GM23248 (cell line): ENCODE data around the gene MEST. TPM values are rescaled to one million over a fixed set of nuclear protein-coding genes. Genes with fewer than 3 reads are reported as not detected.
"Not testable (repeated sequence)": the region's sequence is repeated elsewhere in the genome, so short reads cannot be mapped to it uniquely, and the experiment has no call there.

ENCODE experiments used
- DNase-seq: peaks from one replicate; pipeline ENCODE4 v3.0.0-alpha.2; 2015
- H2AFZ ChIP-seq: fragments of 200-600 bp; sonication (generic); 2 replicates; pipeline ENCODE4 v1.6.1; 2016; ENCODE audit warnings: antibody characterized with exemption
- H3F3A ChIP-seq: fragments of 200-600 bp; sonication (generic); 2 replicates; pipeline ENCODE4 v1.6.1; 2016; ENCODE audit warnings: mild to moderate bottlenecking, antibody characterized with exemption, mixed run types; ENCODE audit not compliant: insufficient read depth
- H3K27ac ChIP-seq: fragments of 200-600 bp; sonication (generic); 2 replicates; pipeline ENCODE4 v1.5.1; 2016; ENCODE audit warnings: mild to moderate bottlenecking
- H3K27me3 ChIP-seq: fragments of 200-600 bp; sonication (generic); replicated peaks from 2 replicates; pipeline ENCODE4 v1.6.1; 2016; ENCODE audit warnings: mild to moderate bottlenecking; ENCODE audit not compliant: insufficient read depth
- H3K36me3 ChIP-seq: fragments of 200-600 bp; sonication (generic); 2 replicates; pipeline ENCODE4 v1.6.1; 2016; ENCODE audit warnings: low read depth, mild to moderate bottlenecking
- H3K4me1 ChIP-seq: fragments of 200-600 bp; sonication (generic); 2 replicates; pipeline ENCODE4 v1.6.1; 2016; ENCODE audit warnings: mild to moderate bottlenecking; ENCODE audit not compliant: insufficient read depth
- H3K4me2 ChIP-seq: fragments of 200-600 bp; sonication (generic); one replicate; pipeline ENCODE4 v1.6.1; 2016; ENCODE audit warnings: mild to moderate bottlenecking; ENCODE audit not compliant: unreplicated experiment
- H3K4me3 ChIP-seq: fragments of 200-600 bp; sonication (generic); 2 replicates; pipeline ENCODE4 v1.5.1; 2016; ENCODE audit warnings: mild to moderate bottlenecking
- H3K79me2 ChIP-seq: fragments of 200-600 bp; sonication (generic); 2 replicates; pipeline ENCODE4 v1.6.1; 2016; ENCODE audit warnings: mild to moderate bottlenecking; ENCODE audit not compliant: insufficient read depth
- H3K9ac ChIP-seq: fragments of 200-600 bp; sonication (generic); 2 replicates; pipeline ENCODE4 v1.6.1; 2016; ENCODE audit warnings: mild to moderate bottlenecking
- H3K9me2 ChIP-seq: fragments of 200-600 bp; sonication (generic); 2 replicates; pipeline ENCODE4 v1.6.1; 2016; ENCODE audit warnings: mixed run types, mild to moderate bottlenecking, moderate library complexity; ENCODE audit not compliant: insufficient read depth
- H3K9me3 ChIP-seq: fragments of 200-600 bp; sonication (generic); one replicate; pipeline ENCODE4 v1.6.1; 2017; ENCODE audit warnings: low read depth
- H4K20me1 ChIP-seq: fragments of 200-600 bp; sonication (generic); 2 replicates; pipeline ENCODE4 v1.6.0; 2016; ENCODE audit not compliant: insufficient read depth
- EZH2 ChIP-seq: fragments of 200-600 bp; sonication (generic); IDR thresholded peaks from 2 replicates; pipeline ENCODE4 v1.6.1; 2018; ENCODE audit warnings: antibody characterized with exemption, mild to moderate bottlenecking; ENCODE audit not compliant: insufficient read depth, poor library complexity, severe bottlenecking
- EZH2phosphoT487 ChIP-seq: fragments of 200-600 bp; sonication (generic); IDR thresholded peaks from 2 replicates; pipeline ENCODE4 v1.6.1; 2018; ENCODE audit warnings: antibody characterized with exemption, moderate library complexity, mild to moderate bottlenecking, low read depth; ENCODE audit not compliant: insufficient read depth
- WGBS, 2 experiments: methylation state at CpG; one replicate each; pipeline ENCODE4 v1.1.6; 2015 to 2017; ENCODE audit warnings: low lambda C conversion rate in 2 of 2, low coverage in 1 of 2; ENCODE audit errors: missing lambda C conversion rate in 2 of 2; 5-methylcytosine and 5-hydroxymethylcytosine counted together
- in situ Hi-C: fragments of 300-500 bp; cut with MboI; formaldehyde crosslinking; loops from 2 replicates; pipeline ENCODE4 v1.15.0; 2020
- polyA plus RNA-seq: library from polyadenylated mRNA; unstranded; fragments of >200 nt; fragmentation: Nextera tagmentation; extraction: Ambion mirVana; gene quantifications from 2 replicates; pipeline ENCODE4 v1.2.1, GENCODE V29; 2016
- total RNA-seq: library from RNA; depleted of rRNA; stranded (reverse); fragments of >200 nt; shearing (Covaris generic); gene quantifications from 2 replicates; pipeline ENCODE4 v1.2.3, GENCODE V29; 2014

Gene MEST
- total and polyA plus RNA-seq, 2 experiments from 2014 or later: 8.5 to 12.6 TPM

- H3K36me3 ChIP-seq: no peaks in the 10 kb centered on the region
- no peak for DNase-seq
- no peaks in the 10 kb centered on the region for H4K20me1 ChIP-seq
- in situ Hi-C loops: no loop called here
- no peaks in the 10 kb centered on the region for H3K9me3 ChIP-seq
- no peak overlapping the region for H2AFZ ChIP-seq
- H3F3A ChIP-seq: no peaks in the 10 kb centered on the region
- H3K4me3 ChIP-seq: no peak overlapping the region
- H3K27me3 ChIP-seq: no peaks in the 10 kb centered on the region
- no peak overlapping the region for H3K4me2 ChIP-seq
- H3K9me2 ChIP-seq: no peaks in the 10 kb centered on the region
- no peak overlapping the region for H3K27ac ChIP-seq
- no peaks in the 10 kb centered on the region for H3K79me2 ChIP-seq
- no peak for TF ChIP-seq EZH2phosphoT487
- no peak for TF ChIP-seq EZH2
- H3K4me1 ChIP-seq: peaks cover 2% of the 10 kb centered on the region; the same call in 1 of the 2 replicates
- H3K9ac ChIP-seq: no peak overlapping the region
- WGBS, 2 experiments: 81 to 86% methylated on average over 2 of the region's 2 CpGs
These were observed 9.0 kb downstream of the MEST start for GRCh38 chr7:130500910-130501309.

GRCh38 chr7:130505753-130506152, 13.9 kb downstream of the MEST start:
- Histone ChIP-seq H3K4me2 (no peak overlapping the region), H4K20me1 (no peaks in the 10 kb centered on the region), H3K4me1 (peaks cover 3% of the 10 kb centered on the region; the same call in 1 of the 2 replicates), H3K27ac (no peak overlapping the region), H3K9me2 (no peaks in the 10 kb centered on the region), H3K9me3 (no peaks in the 10 kb centered on the region), H2AFZ (no peak overlapping the region), H3K79me2 (no peaks in the 10 kb centered on the region), H3K36me3 (peaks cover 12% of the 10 kb centered on the region), H3F3A (no peaks in the 10 kb centered on the region), H3K9ac (no peak overlapping the region), H3K27me3 (no peaks in the 10 kb centered on the region), H3K4me3 (no peak overlapping the region)
- in situ Hi-C loops: no loop called here
- DNase-seq: peak; percentile 45
- TF ChIP-seq EZH2phosphoT487 (no peak), EZH2 (no peak)

- peaks cover 12% of the 10 kb centered on the region for H3K36me3 ChIP-seq
- no peaks in the 10 kb centered on the region for H3F3A ChIP-seq
- H3K4me1 ChIP-seq: peaks cover 3% of the 10 kb centered on the region; the same call in 1 of the 2 replicates
- no peak overlapping the region for H3K9ac ChIP-seq
- no peak overlapping the region for H3K4me2 ChIP-seq
- DNase-seq: no peak
- H4K20me1 ChIP-seq: no peaks in the 10 kb centered on the region
- no peaks in the 10 kb centered on the region for H3K9me3 ChIP-seq
- in situ Hi-C loops: no loop called here
- no peak overlapping the region for H2AFZ ChIP-seq
- H3K9me2 ChIP-seq: no peaks in the 10 kb centered on the region
- no peak for TF ChIP-seq EZH2phosphoT487
- no peak for TF ChIP-seq EZH2
- no peak overlapping the region for H3K4me3 ChIP-seq
- no peak overlapping the region for H3K27ac ChIP-seq
- no peaks in the 10 kb centered on the region for H3K79me2 ChIP-seq
- H3K27me3 ChIP-seq: no peaks in the 10 kb centered on the region
- WGBS, 2 experiments: 100% methylated on average over 3 of the region's 3 CpGs
These were observed 14.5 kb downstream of the MEST start for GRCh38 chr7:130506358-130506757.

- H3K9me2 ChIP-seq, DNase-seq, H3K27ac ChIP-seq, H3K4me2 ChIP-seq, H3F3A ChIP-seq, H3K79me2 ChIP-seq, in situ Hi-C loops, H3K4me1 ChIP-seq, H3K36me3 ChIP-seq, H3K4me3 ChIP-seq, H3K9me3 ChIP-seq, H2AFZ ChIP-seq, H4K20me1 ChIP-seq, H3K9ac ChIP-seq, H3K27me3 ChIP-seq: not testable (repeated sequence)
- 67 to 96% methylated on average over 2 to 3 of the region's 3 CpGs for WGBS, 2 experiments
These were observed 20.2 kb downstream of the MEST start for GRCh38 chr7:130512038-130512437.

- 94 to 100% methylated on average over 1 of the region's 1 CpG for WGBS, 2 experiments
- no peaks in the 10 kb centered on the region for H3K36me3 ChIP-seq
- in situ Hi-C loops: no loop called here
- H3K27me3 ChIP-seq: no peaks in the 10 kb centered on the region
- no peaks in the 10 kb centered on the region for H3F3A ChIP-seq
- H2AFZ ChIP-seq: no peak overlapping the region
- H3K79me2 ChIP-seq: no peaks in the 10 kb centered on the region
- H3K27ac ChIP-seq: no peak overlapping the region
- no peak for TF ChIP-seq EZH2
- no peak for TF ChIP-seq EZH2phosphoT487
- no peak overlapping the region for H3K4me2 ChIP-seq
- H3K9me2 ChIP-seq: no peaks in the 10 kb centered on the region
- no peaks in the 10 kb centered on the region for H3K4me1 ChIP-seq
- no peak overlapping the region for H3K4me3 ChIP-seq
- H3K9me3 ChIP-seq: no peaks in the 10 kb centered on the region
- DNase-seq: no peak
- no peak overlapping the region for H3K9ac ChIP-seq
- H4K20me1 ChIP-seq: no peaks in the 10 kb centered on the region
These were observed 21.6 kb downstream of the MEST start for GRCh38 chr7:130513447-130513846.
